Endothelial cell of umbilical vein (primary cell): ENCODE data around the gene KRT33A. TPM values are rescaled to one million over a fixed set of nuclear protein-coding genes. Genes with fewer than 3 reads are reported as not detected.

Experiments
- BruUV-seq: library from RNA; stranded (reverse); fragments of 400-500 nt; replicated peaks from 2 replicates; lab custom pipeline; 2021; lab: Mats Ljungman, UMichigan
- CTCF ChIA-PET: fragments of 300-600, 350-600 bp; sonication (Branson Sonifier 250); formaldehyde crosslinking; loops from one replicate; lab custom pipeline; 2021; ENCODE audit warnings: antibody characterized with exemption, inconsistent platforms; lab: Charles Lee
- POLR2A ChIA-PET: fragments of 300-600, 350-600 bp; sonication (Branson Sonifier 250); formaldehyde crosslinking; loops from one replicate; lab custom pipeline; 2021; ENCODE audit warnings: antibody characterized with exemption, inconsistent platforms; lab: Charles Lee
- DNase-seq: peaks from one replicate; pipeline ENCODE4 v3.0.0-alpha.2; 2011; ENCODE audit warnings: low read depth, low spot score
- FAIRE-seq: peaks from 2 replicates; lab custom pipeline; 2011; peaks lifted over from hg19 to GRCh38; lab: Jason Lieb, UNC
- H2AFZ ChIP-seq: 2 replicates; pipeline ENCODE4 v1.6.0; 2012; ENCODE audit warnings: low read depth, low read length, control low read depth, inconsistent platforms
- H3K27ac ChIP-seq: 2 replicates; pipeline ENCODE4 v1.5.1; 2011; ENCODE audit warnings: low read depth, mild to moderate bottlenecking, control low read depth, low read length, moderate library complexity; ENCODE audit not compliant: insufficient read depth
- H3K27me3 ChIP-seq, 2 experiments: 2 replicates each; pipeline versions ENCODE4 v1.6.0 to v1.6.1; 2011; ENCODE audit warnings: low read length in 2 of 2, mixed read lengths in 1 of 2; ENCODE audit not compliant: control insufficient read depth in 2 of 2, insufficient read depth in 2 of 2
- H3K36me3 ChIP-seq, 2 experiments: 2 replicates in 1 of 2; 3 replicates in 1 of 2; pipeline ENCODE4 v1.5.1; 2011; ENCODE audit warnings: low read length in 2 of 2, mild to moderate bottlenecking in 1 of 2, moderate library complexity in 1 of 2; ENCODE audit not compliant: control insufficient read depth in 2 of 2, insufficient read depth in 2 of 2; ENCODE audit errors: extremely low read depth in 1 of 2
- H3K4me1 ChIP-seq: 3 replicates; pipeline ENCODE4 v1.5.1; 2011; ENCODE audit warnings: mild to moderate bottlenecking, low read length; ENCODE audit not compliant: control insufficient read depth, insufficient read depth; ENCODE audit errors: extremely low read depth
- H3K4me2 ChIP-seq: 2 replicates; pipeline ENCODE4 v1.6.1; 2011; ENCODE audit warnings: low read length, control low read depth, mixed read lengths; ENCODE audit not compliant: insufficient read depth
- H3K4me3 ChIP-seq, 3 experiments: fragments of 200-600 bp in 1 of 3; sonication (generic), shearing (Covaris generic) in 1 of 3; replicated peaks in 1 of 3; 2 replicates each; pipeline ENCODE4 v1.5.1; 2011 to 2016; ENCODE audit warnings: control low read depth in 3 of 3, low read length in 3 of 3, mild to moderate bottlenecking in 2 of 3, inconsistent platforms in 1 of 3, low read depth in 1 of 3, moderate library complexity in 1 of 3; ENCODE audit not compliant: insufficient read depth in 1 of 3
- H3K79me2 ChIP-seq: 2 replicates; pipeline ENCODE4 v1.6.0; 2012; ENCODE audit warnings: low read length, inconsistent platforms; ENCODE audit not compliant: control insufficient read depth, insufficient read depth
- H3K9ac ChIP-seq: replicated peaks from 2 replicates; pipeline ENCODE3; 2011; ENCODE audit warnings: low read length, control low read depth; ENCODE audit not compliant: insufficient read depth; ENCODE audit errors: extremely low read depth
- H3K9me1 ChIP-seq: replicated peaks from 3 replicates; pipeline ENCODE4 v1.6.0; 2011; ENCODE audit warnings: mild to moderate bottlenecking, low read length; ENCODE audit not compliant: control insufficient read depth, insufficient read depth; ENCODE audit errors: extremely low read depth
- H3K9me3 ChIP-seq: replicated peaks from 2 replicates; pipeline ENCODE4 v1.5.1; 2012; ENCODE audit warnings: low read length, inconsistent platforms; ENCODE audit not compliant: control insufficient read depth, insufficient read depth
- H4K20me1 ChIP-seq: replicated peaks from 2 replicates; pipeline ENCODE3; 2011; ENCODE audit warnings: mild to moderate bottlenecking, low read length; ENCODE audit not compliant: control insufficient read depth, insufficient read depth; ENCODE audit errors: extremely low read depth
- EZH2 ChIP-seq: IDR thresholded peaks from 2 replicates; pipeline ENCODE4 v1.6.1; 2012; ENCODE audit warnings: borderline replicate concordance, low read depth, mild to moderate bottlenecking, moderate library complexity, low read length, inconsistent platforms; ENCODE audit not compliant: severe bottlenecking
- POLR2A ChIP-seq: IDR thresholded peaks from 2 replicates; pipeline ENCODE4 v1.6.1; 2012; ENCODE audit warnings: low read depth, mild to moderate bottlenecking, control low read depth, low read length
- POLR2AphosphoS5 ChIP-seq: IDR thresholded peaks from 2 replicates; pipeline ENCODE4 v1.6.1; 2012; ENCODE audit warnings: low read depth, mild to moderate bottlenecking, control low read depth, low read length, moderate library complexity; ENCODE audit not compliant: insufficient read depth
- dilution Hi-C: fragments of 300-500 bp; cut with MboI; formaldehyde crosslinking; loops from one replicate; pipeline ENCODE4 v1.15.0; 2019; ENCODE audit warnings: low sequenced_read_pairs; ENCODE audit not compliant: extremely low pct_ligation_motif_present
- intact Hi-C: fragments of 100-400 bp; cut with micrococcal nuclease; formaldehyde crosslinking; loops from one replicate; pipeline ENCODE4 v1.10.0; 2022
- polyA plus RNA-seq, 4 experiments: library from polyadenylated mRNA; depleted of rRNA in 3 of 4; stranded (reverse) in 3 of 4; unstranded in 1 of 4; fragments of >200 nt; gene quantifications; 2 replicates each; pipeline versions ENCODE4 v1.2.1 to v1.2.3, GENCODE V29; 2011 to 2012; ENCODE audit warnings: missing spikeins in 1 of 4
- total RNA-seq: library from RNA; stranded (reverse); gene quantifications from 2 replicates; pipeline ENCODE4 v1.2.3, GENCODE V29; 2021
- TF ChIP-seq, protein P1 (sequence below), 2 donors: IDR thresholded peaks; 1 replicate in 1 of 2; 2 replicates in 1 of 2; pipeline ENCODE4 v1.5.1; 2011; ENCODE audit warnings: low read length in 2 of 2, mild to moderate bottlenecking in 2 of 2, moderate library complexity in 2 of 2, control low read depth in 1 of 2, inconsistent platforms in 1 of 2, low read depth in 1 of 2; ENCODE audit not compliant: insufficient read depth in 1 of 2; ENCODE audit errors: extremely low read depth in 1 of 2

KRT33A gene
- total and polyA plus RNA-seq, 2 donors (not counting 3 experiments of a cell fraction or from before 2014, with no cell fraction given): not detected

DNA sequence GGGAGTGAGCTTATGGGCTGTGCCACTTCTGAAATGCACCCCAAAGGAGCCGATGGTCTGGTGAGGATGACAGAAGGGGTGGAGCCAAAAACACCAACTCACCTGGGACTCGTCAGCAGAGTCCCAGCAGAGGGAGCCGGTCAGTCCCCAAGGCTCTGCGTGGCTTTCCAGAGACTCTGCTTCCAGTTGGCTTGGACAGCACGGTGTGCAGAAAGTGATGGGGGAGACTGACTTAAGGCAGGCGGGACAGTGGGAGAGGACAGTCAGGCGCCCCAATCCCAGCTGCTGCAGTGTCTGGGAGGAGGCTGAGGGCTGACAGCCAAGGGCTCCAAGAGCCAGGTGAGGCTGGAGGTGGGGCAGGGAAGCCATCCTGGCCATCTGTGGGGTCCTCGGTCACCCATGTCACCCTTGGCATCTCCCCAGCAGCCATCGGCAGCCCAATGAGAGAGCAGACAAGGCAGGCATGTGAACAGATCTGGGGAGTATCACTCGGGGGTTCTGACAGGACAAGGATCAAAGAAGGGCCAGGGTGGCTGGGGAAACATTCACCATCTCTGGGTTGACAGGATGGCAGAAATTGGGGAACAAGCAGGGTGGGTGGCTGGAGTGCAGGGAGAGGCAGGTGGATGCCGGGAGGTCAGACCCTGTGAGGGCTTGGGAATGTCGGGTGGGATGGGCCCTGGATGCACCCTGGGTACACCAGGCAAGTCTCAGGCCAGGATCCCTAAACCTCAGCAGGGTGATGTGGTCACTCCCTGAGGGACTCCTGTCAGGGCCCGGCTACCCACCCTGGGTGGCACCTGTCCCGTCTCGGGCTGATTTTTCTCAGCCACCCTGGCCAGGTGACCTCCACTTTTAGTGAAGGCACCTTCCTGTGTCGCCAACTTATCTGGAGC, 26.2 kb downstream of the KRT33A start:
- no peak overlapping the region for H2AFZ ChIP-seq
- dilution Hi-C loops: no loop called here
- H3K4me2 ChIP-seq: no peak overlapping the region
- POLR2A ChIA-PET: no interaction called here
- H3K27me3 ChIP-seq: no peaks in the 10 kb centered on the region
- no peak overlapping the region for H3K4me3 ChIP-seq
- CTCF ChIA-PET: interaction anchor here (3.3 kb wide), 1 partner anchor 414 kb away, joined by 34 read pairs; no protein-coding TSS in a partner anchor
- no TSS peak for BruUV-seq
- H3K9me1 ChIP-seq: no peaks in the 10 kb centered on the region
- no peaks in the 10 kb centered on the region for H3K9me3 ChIP-seq
- DNase-seq (no peak), FAIRE-seq (no peak)
- H3K27ac ChIP-seq: no peak overlapping the region
- H3K4me1 ChIP-seq: no peaks in the 10 kb centered on the region
- H3K79me2 ChIP-seq: no peaks in the 10 kb centered on the region
- no peaks in the 10 kb centered on the region for H4K20me1 ChIP-seq
- H3K9ac ChIP-seq: no peak overlapping the region
- TF ChIP-seq POLR2AphosphoS5: no peak
- TF ChIP-seq POLR2A: no peak
- intact Hi-C loops: loop anchor here (10.0 kb wide), 1 partner anchor 340 kb away; no protein-coding TSS in a partner anchor
- no peaks in the 10 kb centered on the region for H3K36me3 ChIP-seq

DNA sequence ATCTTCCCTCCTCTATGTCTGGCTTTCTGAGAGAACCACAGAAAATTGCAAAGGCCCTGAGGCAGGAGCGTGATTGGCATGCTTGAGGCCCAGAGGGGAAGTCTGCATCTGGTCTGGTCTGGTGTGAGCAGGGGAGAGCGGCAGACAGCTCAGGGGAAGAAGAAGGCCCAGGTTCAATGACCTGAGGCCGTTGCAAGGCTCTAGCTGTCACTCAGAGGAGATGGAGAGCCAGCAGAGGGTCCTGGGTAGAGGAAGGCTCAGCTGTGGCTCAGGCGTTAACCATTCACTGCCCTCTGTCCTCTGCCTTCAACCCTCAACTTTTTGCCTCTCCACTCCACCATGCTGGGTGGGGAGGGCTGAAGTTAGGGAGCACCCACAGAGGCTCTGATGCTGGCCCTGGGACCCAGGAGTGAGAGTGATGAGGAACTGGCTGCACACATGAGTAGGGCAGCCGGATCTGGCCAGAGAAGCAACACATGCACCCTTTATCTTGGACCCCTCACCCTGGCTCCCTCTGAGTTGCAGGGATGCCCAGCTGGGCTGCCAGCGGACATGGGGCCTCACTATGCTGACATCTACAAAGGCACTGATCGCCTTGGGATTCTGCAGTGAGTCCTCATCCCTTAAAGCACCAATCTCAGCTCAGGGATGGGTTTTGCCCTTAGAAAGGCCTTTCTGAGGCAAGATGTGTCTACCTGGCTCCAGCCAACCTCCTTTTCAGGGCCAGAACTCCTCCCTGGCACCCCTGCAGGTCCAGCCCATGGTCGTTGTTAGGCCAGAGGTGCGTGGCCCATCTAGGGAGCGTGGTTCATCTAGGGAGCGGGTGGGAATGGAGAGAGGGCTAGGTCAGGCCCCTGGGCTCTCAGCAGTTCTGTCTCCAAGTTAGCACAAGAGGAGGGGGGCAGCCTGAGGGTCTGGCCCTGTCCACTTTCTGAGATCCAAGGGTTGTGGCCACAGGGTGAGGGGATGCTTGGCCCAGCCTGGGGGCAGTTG, 27.4 kb downstream of the KRT33A start:
- CTCF ChIA-PET: interaction anchor here (0.6 to 3.3 kb wide), 38 partner anchors 8 to 1158 kb away, joined by 3 to 34 read pairs (median 3); partner anchors contain the start of gene KRTAP29-1
- Histone ChIP-seq H3K9me1 (no peaks in the 10 kb centered on the region), H3K79me2 (no peaks in the 10 kb centered on the region), H3K9me3 (no peaks in the 10 kb centered on the region), H3K27me3 (peaks cover 0 to 2% of the 10 kb centered on the region in 2 experiments), H4K20me1 (no peaks in the 10 kb centered on the region), H3K9ac (no peak overlapping the region), H2AFZ (no peak overlapping the region), H3K36me3 (no peaks in the 10 kb centered on the region), H3K4me2 (no peak overlapping the region), H3K4me3 (no peak overlapping the region), H3K27ac (no peak overlapping the region), H3K4me1 (no peaks in the 10 kb centered on the region)
- no TSS peak for BruUV-seq
- DNase-seq (no peak), FAIRE-seq (no peak)
- TF ChIP-seq POLR2A (no peak), EZH2 (no peak)
- TF ChIP-seq, protein P1, sequence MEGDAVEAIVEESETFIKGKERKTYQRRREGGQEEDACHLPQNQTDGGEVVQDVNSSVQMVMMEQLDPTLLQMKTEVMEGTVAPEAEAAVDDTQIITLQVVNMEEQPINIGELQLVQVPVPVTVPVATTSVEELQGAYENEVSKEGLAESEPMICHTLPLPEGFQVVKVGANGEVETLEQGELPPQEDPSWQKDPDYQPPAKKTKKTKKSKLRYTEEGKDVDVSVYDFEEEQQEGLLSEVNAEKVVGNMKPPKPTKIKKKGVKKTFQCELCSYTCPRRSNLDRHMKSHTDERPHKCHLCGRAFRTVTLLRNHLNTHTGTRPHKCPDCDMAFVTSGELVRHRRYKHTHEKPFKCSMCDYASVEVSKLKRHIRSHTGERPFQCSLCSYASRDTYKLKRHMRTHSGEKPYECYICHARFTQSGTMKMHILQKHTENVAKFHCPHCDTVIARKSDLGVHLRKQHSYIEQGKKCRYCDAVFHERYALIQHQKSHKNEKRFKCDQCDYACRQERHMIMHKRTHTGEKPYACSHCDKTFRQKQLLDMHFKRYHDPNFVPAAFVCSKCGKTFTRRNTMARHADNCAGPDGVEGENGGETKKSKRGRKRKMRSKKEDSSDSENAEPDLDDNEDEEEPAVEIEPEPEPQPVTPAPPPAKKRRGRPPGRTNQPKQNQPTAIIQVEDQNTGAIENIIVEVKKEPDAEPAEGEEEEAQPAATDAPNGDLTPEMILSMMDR (IDR thresholded peaks at IDR 0.05; ENCODE audit: extremely low read depth in 1 of 2, insufficient read depth in 1 of 2, low read depth in 1 of 2, low read length in 2 of 2): no peak
- POLR2A ChIA-PET: interaction anchor here (0.6 kb wide), 2 partner anchors 316 to 864 kb away, joined by 4 to 6 read pairs; no protein-coding TSS in a partner anchor
- intact Hi-C loops (loop anchor here (1.0 to 10.0 kb wide), 2 partner anchors 342 to 414 kb away; no protein-coding TSS in a partner anchor), dilution Hi-C loops (no loop called here)
